Colonic mucosa (tissue), 4 donors: ENCODE data around the gene LRRC4B. TPM values are rescaled to one million over a fixed set of nuclear protein-coding genes. Genes with fewer than 3 reads are reported as not detected.
A peak's percentile ranks its signal among the peaks of the same experiment; 100 is the strongest.

ENCODE experiments used
- DNase-seq: peaks from one replicate; pipeline ENCODE4 v3.0.0-alpha.2; 2020
- H3K27ac ChIP-seq: fragments of 200-600 bp; one replicate; pipeline ENCODE4 v1.8.0; 2021
- H3K27me3 ChIP-seq: fragments of 200-600 bp; one replicate; pipeline ENCODE4 v1.8.0; 2021
- H3K36me3 ChIP-seq: fragments of 200-600 bp; one replicate; pipeline ENCODE4 v1.8.0; 2021
- H3K4me1 ChIP-seq: fragments of 200-600 bp; one replicate; pipeline ENCODE4 v1.8.0; 2021; ENCODE audit warnings: mild to moderate bottlenecking
- H3K4me3 ChIP-seq: fragments of 200-600 bp; one replicate; pipeline ENCODE4 v1.8.0; 2021
- H3K9ac ChIP-seq, 2 donors: one replicate each; pipeline ENCODE4 v1.7.0; 2013; ENCODE audit warnings: control low read depth in 2 of 2, low read depth in 2 of 2, low read length in 2 of 2
- H3K9me3 ChIP-seq: fragments of 200-600 bp; one replicate; pipeline ENCODE4 v1.8.0; 2021
- CTCF ChIP-seq: fragments of 200-600 bp; IDR thresholded peaks from one replicate; pipeline ENCODE4 v1.8.0; 2022; ENCODE audit warnings: antibody characterized with exemption, mild to moderate bottlenecking
- intact Hi-C: fragments of 100-400 bp; cut with DNase I; formaldehyde crosslinking; loops from one replicate; pipeline ENCODE4 v1.14.1; 2022
- total RNA-seq, 2 donors: library from RNA; stranded (reverse); fragmentation: NEBNext Ultra II Directional in 1 of 2; extraction: Animal tissue kit (Norgen Biotek cat#: 25700) in 1 of 2; gene quantifications; one replicate each; pipeline ENCODE4 v1.2.1, GENCODE V29; 2021
- donor health status: healthy.
- donor health status: DM: no; HTN: no; CAD: no.
- donor health status: DM: no; HTN: no; CAD: no.

Gene LRRC4B
- total RNA-seq, 2 donors from 2014 or later, result 1.1 TPM

- H3K27ac ChIP-seq, result no peak overlapping the region
- peaks cover 3% of the 10 kb centered on the region for H3K27me3 ChIP-seq
- no peaks in the 10 kb centered on the region for H3K36me3 ChIP-seq
- no peak overlapping the region for H3K9ac ChIP-seq
- no peak for TF ChIP-seq CTCF
- H3K4me1 ChIP-seq, result no peaks in the 10 kb centered on the region
- intact Hi-C loops, result no loop called here
- no peak for DNase-seq
- H3K9me3 ChIP-seq, result no peaks in the 10 kb centered on the region
- H3K4me3 ChIP-seq, result no peak overlapping the region
Observed at GRCh38 chr19:50514346-50515167, 53.7 kb downstream of the LRRC4B start.

GRCh38 chr19:50513746-50514345 is 54.4 kb downstream of the LRRC4B start, which contains the start of gene ASPDH:
Gene ASPDH, minus strand, starts transcription at chr19:50513913. Its CDS starts 90 bp downstream, at chr19:50513823.
- H3K4me1 ChIP-seq, result no peaks in the 10 kb centered on the region
- intact Hi-C loops, result no loop called here
- TF ChIP-seq CTCF, result no peak
- H3K27me3 ChIP-seq, result peaks cover 3% of the 10 kb centered on the region
- no peaks in the 10 kb centered on the region for H3K36me3 ChIP-seq
- H3K4me3 ChIP-seq, result no peak within 1 kb of the TSS
- no peaks in the 10 kb centered on the region for H3K9me3 ChIP-seq
- H3K9ac ChIP-seq, result no peak within 1 kb of the TSS
- DNase-seq, result no peak
- no peak within 1 kb of the TSS for H3K27ac ChIP-seq

- TF ChIP-seq CTCF, result no peak
- no peak for DNase-seq
- Histone ChIP-seq H3K27me3 (peaks cover 3% of the 10 kb centered on the region), H3K27ac (no peak overlapping the region), H3K9ac (no peak overlapping the region), H3K9me3 (no peaks in the 10 kb centered on the region), H3K36me3 (no peaks in the 10 kb centered on the region), H3K4me3 (no peak overlapping the region), H3K4me1 (no peaks in the 10 kb centered on the region)
- intact Hi-C loops, result no loop called here
Observed at GRCh38 chr19:50512999-50513745, 55.1 kb downstream of the LRRC4B start.

- no peak for TF ChIP-seq CTCF
- Histone ChIP-seq H3K27me3 (peaks cover 3% of the 10 kb centered on the region), H3K4me3 (peak overlapping the region; percentile 63), H3K9ac (no peak overlapping the region), H3K36me3 (no peaks in the 10 kb centered on the region), H3K27ac (no peak overlapping the region), H3K9me3 (no peaks in the 10 kb centered on the region), H3K4me1 (no peaks in the 10 kb centered on the region)
- intact Hi-C loops, result no loop called here
- no peak for DNase-seq
Observed at GRCh38 chr19:50512112-50512998, 55.9 kb downstream of the LRRC4B start.
